Tibial artery (tissue), 4 donors: Measurements from ENCODE around the gene WDR36.
"Not testable (repeated sequence)": the region's sequence is repeated elsewhere in the genome, so short reads cannot be mapped to it uniquely, and the experiment has no call there.

Experiments
- DNase-seq, 2 donors: peaks; one replicate each; pipeline ENCODE4 v3.0.0-alpha.2; 2019
- H3K27ac ChIP-seq, 2 donors: fragments of 200-600 bp; sonication (generic) in 1 of 2; 1 replicate in 1 of 2; 2 replicates in 1 of 2; pipeline ENCODE4 v1.5.1; 2018 to 2019; ENCODE audit warnings: mild to moderate bottlenecking in 1 of 2
- H3K27me3 ChIP-seq, 2 donors: fragments of 200-600 bp; sonication (generic) in 1 of 2; one replicate each; pipeline versions ENCODE4 v1.5.1 to v1.6.0; 2016 to 2019
- H3K36me3 ChIP-seq, 3 donors: fragments of 200-600 bp; sonication (generic) in 2 of 3; one replicate each; pipeline ENCODE4 v1.5.1; 2016 to 2019; ENCODE audit warnings: mild to moderate bottlenecking in 2 of 3
- H3K4me1 ChIP-seq, 4 donors: fragments of 200-600 bp; sonication (generic) in 2 of 4; 1 replicate in 3 of 4; 2 replicates in 1 of 4; pipeline ENCODE4 v1.5.1; 2016 to 2019
- H3K4me3 ChIP-seq, 2 donors: fragments of 200-600 bp; sonication (generic) in 1 of 2; 1 replicate in 1 of 2; 2 replicates in 1 of 2; pipeline ENCODE4 v1.5.1; 2018 to 2019; ENCODE audit warnings: mild to moderate bottlenecking in 2 of 2
- H3K9me3 ChIP-seq, 3 donors: fragments of 200-600 bp; sonication (generic) in 1 of 3; one replicate each; pipeline ENCODE4 v1.5.1; 2016 to 2019
- intact Hi-C: fragments of 100-400 bp; cut with DNase I; formaldehyde crosslinking; loops from one replicate; pipeline ENCODE4 v1.15.0; 2023; ENCODE audit warnings: low total_unique reads
- TF ChIP-seq, protein P1 (sequence below), 2 experiments: fragments of 200-600 bp in 1 of 2; fragments of 450-650 bp in 1 of 2; IDR thresholded peaks; one replicate each; pipeline ENCODE4 v1.5.1; 2017 to 2019; ENCODE audit warnings: antibody characterized with exemption in 2 of 2, mild to moderate bottlenecking in 1 of 2, moderate library complexity in 1 of 2

WDR36 gene

DNA sequence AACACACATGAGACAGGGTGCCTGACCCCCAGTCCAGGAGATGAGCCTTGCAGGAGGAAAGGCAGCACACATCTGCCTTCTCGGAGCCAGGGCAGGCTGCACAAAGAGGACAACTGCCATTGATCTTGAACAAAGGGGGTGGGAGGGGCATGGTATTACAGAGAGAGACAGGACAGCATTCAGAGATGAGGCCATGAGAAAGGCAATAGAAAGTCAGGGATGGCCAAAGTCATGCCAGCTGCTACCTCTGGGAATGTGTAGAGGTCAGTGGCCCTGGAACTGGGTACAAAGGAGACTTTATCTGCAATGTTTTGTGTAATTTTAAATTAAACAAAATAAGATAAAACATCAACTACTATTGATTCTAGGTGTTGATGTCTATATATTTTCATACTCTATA, 43.2 kb downstream of the WDR36 start:
- TF ChIP-seq, protein P1, sequence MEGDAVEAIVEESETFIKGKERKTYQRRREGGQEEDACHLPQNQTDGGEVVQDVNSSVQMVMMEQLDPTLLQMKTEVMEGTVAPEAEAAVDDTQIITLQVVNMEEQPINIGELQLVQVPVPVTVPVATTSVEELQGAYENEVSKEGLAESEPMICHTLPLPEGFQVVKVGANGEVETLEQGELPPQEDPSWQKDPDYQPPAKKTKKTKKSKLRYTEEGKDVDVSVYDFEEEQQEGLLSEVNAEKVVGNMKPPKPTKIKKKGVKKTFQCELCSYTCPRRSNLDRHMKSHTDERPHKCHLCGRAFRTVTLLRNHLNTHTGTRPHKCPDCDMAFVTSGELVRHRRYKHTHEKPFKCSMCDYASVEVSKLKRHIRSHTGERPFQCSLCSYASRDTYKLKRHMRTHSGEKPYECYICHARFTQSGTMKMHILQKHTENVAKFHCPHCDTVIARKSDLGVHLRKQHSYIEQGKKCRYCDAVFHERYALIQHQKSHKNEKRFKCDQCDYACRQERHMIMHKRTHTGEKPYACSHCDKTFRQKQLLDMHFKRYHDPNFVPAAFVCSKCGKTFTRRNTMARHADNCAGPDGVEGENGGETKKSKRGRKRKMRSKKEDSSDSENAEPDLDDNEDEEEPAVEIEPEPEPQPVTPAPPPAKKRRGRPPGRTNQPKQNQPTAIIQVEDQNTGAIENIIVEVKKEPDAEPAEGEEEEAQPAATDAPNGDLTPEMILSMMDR (IDR thresholded peaks at IDR 0.05), result no peak
- Histone ChIP-seq H3K9me3 (no peaks in the 10 kb centered on the region), H3K36me3 (no peaks in the 10 kb centered on the region), H3K4me1 (no peaks in the 10 kb centered on the region), H3K27me3 (no peaks in the 10 kb centered on the region), H3K27ac (no peak overlapping the region), H3K4me3 (no peak overlapping the region)
- intact Hi-C loops, result no loop called here
- DNase-seq, result no peak

DNA sequence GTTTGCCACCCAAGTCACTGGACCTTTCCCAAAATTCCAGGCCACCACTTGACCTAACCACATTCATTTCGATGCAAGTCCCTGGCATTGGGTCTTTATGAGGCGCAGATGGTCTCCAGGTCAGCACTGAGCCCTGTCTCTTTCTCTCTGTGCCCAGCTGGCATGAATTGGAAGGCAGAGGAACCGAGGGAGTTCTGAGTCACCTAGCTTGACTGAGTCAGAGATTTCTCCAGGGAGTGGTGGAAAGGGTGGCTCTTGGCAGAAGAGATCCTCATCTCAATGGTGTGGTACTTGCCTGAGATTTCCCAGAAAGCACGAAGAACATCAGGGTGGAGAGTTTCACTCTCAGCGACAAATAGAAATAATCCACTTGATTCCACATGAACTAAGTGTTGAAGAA, 43.8 kb downstream of the WDR36 start:
- Histone ChIP-seq H3K27me3 (no peaks in the 10 kb centered on the region), H3K36me3 (no peaks in the 10 kb centered on the region), H3K27ac (no peak overlapping the region), H3K9me3 (no peaks in the 10 kb centered on the region), H3K4me3 (no peak overlapping the region), H3K4me1 (no peaks in the 10 kb centered on the region)
- TF ChIP-seq, protein P1 (IDR thresholded peaks at IDR 0.05), result no peak
- intact Hi-C loops, result no loop called here
- DNase-seq, result no peak

DNA sequence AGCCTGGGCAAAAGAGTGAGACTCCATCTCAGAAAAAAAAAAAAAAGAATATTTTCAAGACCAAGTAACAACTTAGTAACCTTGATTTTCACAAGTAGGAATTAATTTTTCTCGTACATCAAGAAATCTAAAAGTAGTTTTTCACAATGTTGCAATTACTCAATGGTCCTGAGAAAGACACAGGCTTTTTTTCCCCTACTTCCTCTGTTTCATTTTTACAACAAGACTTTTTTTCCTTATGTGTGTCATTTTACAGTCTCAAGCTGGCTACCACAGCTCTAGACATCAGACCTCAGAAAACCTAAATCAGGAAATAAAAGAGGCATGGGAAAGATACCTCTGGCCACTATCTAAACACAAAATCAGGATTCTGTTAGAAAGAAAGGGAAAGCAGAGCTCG, 45.9 kb downstream of the WDR36 start:
- H3K4me1 ChIP-seq, result no peaks in the 10 kb centered on the region
- TF ChIP-seq, protein P1 (IDR thresholded peaks at IDR 0.05), result no peak
- intact Hi-C loops, result no loop called here
- no peak overlapping the region for H3K4me3 ChIP-seq
- no peaks in the 10 kb centered on the region for H3K27me3 ChIP-seq
- no peaks in the 10 kb centered on the region for H3K9me3 ChIP-seq
- DNase-seq, result no peak
- H3K36me3 ChIP-seq, result no peaks in the 10 kb centered on the region
- no peak overlapping the region for H3K27ac ChIP-seq

DNA sequence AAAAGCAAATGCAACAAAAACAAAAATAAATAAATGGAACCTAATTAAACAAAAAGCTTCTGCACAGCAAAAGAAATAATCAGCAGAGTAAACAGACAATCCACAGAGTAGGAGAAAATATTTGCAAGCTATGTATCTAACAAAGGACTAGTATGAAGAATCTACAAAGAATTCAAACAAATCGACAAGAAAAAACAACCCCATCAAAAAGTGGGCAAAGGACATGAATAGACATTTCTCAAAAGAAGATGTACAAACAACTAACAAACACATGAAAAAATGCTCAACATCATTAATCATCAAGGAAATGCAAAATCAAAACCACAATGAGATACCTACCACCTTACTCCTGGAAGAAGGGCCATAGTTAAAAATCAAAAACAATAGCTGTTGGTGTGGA, 49.3 kb downstream of the WDR36 start:
- H3K27me3 ChIP-seq, intact Hi-C loops, H3K36me3 ChIP-seq, H3K4me3 ChIP-seq, H3K9me3 ChIP-seq, DNase-seq, H3K27ac ChIP-seq: not testable (repeated sequence)
- peaks cover 0 to 10% (median 0%) of the 10 kb centered on the region in 4 donors for H3K4me1 ChIP-seq

DNA sequence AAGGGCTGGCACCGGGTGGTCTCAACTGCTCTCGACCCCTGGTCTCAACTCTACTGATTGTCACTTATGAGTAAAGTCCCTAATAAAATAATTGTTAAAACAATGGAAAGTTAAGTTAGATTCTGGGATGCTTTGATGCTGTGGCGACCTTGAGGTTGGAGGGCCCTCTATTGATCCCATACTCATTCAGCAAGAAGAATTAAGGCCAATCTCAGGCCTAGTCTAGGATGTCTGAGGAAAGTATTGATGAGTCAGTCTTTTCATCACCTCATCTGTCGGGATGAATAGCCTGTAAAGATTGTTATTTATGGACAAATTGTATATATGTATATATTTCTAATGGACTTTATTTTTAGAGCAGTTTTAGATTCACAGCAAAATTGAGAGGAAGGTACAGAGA, 50.8 kb downstream of the WDR36 start:
- peaks cover 0 to 10% (median 0%) of the 10 kb centered on the region in 4 donors for H3K4me1 ChIP-seq
- H3K27me3 ChIP-seq, result no peaks in the 10 kb centered on the region
- intact Hi-C loops, result no loop called here
- H3K9me3 ChIP-seq, result no peaks in the 10 kb centered on the region
- no peak overlapping the region for H3K27ac ChIP-seq
- TF ChIP-seq, protein P1 (IDR thresholded peaks at IDR 0.05), result no peak
- no peaks in the 10 kb centered on the region for H3K36me3 ChIP-seq
- DNase-seq, result no peak
- no peak overlapping the region for H3K4me3 ChIP-seq

DNA sequence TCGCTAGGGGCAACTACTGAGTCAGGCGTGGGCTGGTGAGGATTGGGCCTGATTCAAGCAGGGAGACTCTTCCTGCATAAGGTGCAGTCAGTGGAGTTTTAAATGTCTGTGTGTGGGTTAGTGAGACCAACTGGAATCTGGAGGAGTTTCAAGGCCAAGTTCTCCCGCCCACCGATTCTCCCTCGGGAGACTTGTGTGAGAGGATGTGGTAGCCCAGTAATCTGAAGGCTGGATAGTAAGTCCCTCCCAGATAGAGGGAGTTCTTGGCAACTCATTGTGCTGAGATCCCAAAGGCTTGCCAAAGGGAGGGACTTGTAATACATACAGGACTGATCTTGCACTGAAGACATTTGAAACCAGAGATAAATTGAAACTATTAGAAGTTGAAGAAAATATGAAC, 51.8 kb downstream of the WDR36 start:
- peak in 1 of 2 donors; percentile 37 for DNase-seq
- Histone ChIP-seq H3K27ac (no peak overlapping the region), H3K27me3 (no peaks in the 10 kb centered on the region), H3K4me1 (peaks cover 0 to 10% (median 0%) of the 10 kb centered on the region in 4 donors), H3K36me3 (no peaks in the 10 kb centered on the region), H3K4me3 (no peak overlapping the region), H3K9me3 (no peaks in the 10 kb centered on the region)
- intact Hi-C loops, result no loop called here
- TF ChIP-seq, protein P1 (IDR thresholded peaks at IDR 0.05), result no peak
